NCI-H524 (cell line): ENCODE measurements around the gene ACAP2.
"Not testable (repeated sequence)": the region's sequence is repeated elsewhere in the genome, so short reads cannot be mapped to it uniquely, and the experiment has no call there.

Experiments used
- DNase-seq, 2 experiments: peaks; one replicate each; lab custom pipeline; 2025; lab: John Stamatoyannopoulos, UW

Gene ACAP2, protein sequence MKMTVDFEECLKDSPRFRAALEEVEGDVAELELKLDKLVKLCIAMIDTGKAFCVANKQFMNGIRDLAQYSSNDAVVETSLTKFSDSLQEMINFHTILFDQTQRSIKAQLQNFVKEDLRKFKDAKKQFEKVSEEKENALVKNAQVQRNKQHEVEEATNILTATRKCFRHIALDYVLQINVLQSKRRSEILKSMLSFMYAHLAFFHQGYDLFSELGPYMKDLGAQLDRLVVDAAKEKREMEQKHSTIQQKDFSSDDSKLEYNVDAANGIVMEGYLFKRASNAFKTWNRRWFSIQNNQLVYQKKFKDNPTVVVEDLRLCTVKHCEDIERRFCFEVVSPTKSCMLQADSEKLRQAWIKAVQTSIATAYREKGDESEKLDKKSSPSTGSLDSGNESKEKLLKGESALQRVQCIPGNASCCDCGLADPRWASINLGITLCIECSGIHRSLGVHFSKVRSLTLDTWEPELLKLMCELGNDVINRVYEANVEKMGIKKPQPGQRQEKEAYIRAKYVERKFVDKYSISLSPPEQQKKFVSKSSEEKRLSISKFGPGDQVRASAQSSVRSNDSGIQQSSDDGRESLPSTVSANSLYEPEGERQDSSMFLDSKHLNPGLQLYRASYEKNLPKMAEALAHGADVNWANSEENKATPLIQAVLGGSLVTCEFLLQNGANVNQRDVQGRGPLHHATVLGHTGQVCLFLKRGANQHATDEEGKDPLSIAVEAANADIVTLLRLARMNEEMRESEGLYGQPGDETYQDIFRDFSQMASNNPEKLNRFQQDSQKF

DNA sequence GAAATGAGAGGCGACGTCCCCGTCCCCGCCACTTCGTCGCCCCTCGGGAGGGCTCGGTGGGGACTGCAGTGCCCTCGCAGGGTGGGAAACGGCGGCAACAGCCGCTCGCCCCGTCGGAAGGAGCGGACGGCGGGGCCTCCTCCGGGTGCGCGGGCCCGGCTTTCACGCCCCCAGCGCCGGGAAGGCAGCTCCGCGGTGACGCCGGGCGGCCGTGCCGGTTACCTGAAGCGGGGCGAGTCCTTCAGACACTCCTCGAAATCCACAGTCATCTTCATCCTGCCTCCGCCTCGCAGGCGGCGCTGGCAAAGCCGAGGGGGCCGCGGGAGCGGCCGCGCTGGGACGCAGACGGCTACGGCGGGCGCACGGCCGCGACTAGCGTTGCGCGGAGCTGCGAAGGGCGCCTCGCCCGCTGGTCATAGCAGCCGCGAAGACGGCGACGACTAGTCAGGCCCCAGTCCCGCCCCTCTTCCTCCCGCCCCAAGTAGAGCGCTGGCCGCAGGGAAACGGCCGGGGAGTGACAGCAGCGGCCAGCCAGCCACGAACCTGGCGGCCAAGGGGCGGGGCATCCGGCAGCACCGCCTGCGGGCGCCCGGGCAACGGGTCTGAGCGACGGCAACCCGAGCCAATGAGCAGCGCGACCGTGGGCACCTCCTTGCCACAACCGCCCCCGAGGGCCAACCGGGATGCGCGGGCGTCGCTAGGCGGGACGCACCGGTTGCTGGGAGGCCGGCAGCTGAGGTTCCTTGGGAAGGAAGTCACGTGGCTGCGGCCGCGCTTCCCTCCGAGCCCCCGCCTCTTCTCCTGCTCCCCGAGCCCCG lies at the start of gene ACAP2:
Gene ACAP2, minus strand, starts transcription at position 448 of the 818 bp plus-strand sequence. Its CDS starts 173 bp downstream, at position 275.
- peak; percentile 99 to 100 for DNase-seq

DNA sequence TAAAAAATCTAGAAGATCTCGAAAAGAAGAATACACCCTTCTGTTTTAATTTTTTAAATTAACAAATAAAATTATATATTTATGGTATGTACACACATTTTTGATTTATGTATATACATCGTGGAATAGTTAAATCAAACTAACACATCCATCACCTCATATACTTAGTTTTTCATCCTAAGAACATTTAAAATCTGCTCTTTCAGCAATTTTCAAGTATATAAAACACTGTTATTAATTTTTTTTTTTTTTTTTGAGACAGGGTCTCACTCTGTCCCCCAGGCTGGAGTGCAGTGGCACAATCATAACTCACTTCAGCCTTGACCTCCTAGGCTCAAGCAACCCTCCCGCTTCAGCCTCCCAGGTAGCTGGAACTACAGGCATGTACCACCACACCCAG lies 32.8 kb upstream of the ACAP2 start:
- no peak for DNase-seq

DNA sequence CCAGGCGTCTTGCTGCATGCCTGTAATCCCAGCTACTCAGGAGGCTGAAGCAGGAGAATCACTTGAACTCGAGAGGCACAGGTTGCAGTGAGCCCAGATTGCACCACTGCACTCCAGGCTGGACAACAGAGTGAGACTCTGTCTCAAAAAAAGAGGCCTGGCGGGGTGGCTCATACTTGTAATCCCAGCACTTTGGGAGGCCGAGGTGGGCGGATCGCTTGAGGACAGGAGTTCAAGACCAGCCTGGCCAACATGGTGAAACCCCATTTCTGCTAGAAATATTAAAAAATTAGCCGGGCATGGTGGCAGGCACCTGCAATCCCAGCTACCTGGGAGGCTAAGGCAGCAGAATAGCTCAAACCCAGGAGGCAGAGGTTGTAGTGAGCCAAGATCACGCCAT lies 32.3 kb upstream of the ACAP2 start:
- not testable (repeated sequence) for DNase-seq

DNA sequence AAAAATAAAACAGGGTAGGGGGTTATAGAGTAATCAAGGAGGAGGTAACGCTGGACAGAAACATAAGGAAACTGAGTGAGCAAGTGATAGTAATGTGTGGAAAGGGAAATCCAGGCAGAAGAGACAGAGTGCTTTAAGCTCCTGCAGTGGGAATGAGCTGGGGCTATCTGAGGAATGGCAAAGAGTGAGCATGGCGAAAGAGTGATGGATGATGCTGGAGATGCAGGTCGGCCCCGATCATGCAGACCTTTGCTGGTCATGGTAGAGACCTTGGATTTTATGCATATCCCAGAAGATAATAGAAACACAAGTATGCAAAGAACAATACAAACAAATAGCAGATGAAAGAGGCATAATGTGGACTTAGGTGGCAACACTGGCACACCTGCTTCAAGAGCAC lies 26.0 kb upstream of the ACAP2 start:
- DNase-seq = no peak

DNA sequence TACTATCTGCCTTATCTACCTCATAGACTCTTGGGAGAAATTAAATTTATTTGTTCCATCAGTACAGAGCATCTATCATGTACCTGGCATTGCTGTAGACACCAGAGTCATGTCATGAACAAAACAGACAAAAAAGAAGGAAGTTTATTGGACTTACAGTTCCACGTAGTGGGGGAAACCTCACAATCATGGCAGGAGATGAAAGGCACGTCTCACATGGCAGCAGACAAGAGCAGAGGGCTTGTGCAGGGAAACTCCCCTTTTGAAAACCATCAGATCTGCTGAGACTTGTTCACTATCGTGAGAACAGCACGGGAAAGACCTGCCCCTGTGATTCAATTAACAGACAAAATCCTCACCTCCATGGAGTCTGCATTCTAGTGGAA lies 25.6 kb upstream of the ACAP2 start:
- no peak for DNase-seq

DNA sequence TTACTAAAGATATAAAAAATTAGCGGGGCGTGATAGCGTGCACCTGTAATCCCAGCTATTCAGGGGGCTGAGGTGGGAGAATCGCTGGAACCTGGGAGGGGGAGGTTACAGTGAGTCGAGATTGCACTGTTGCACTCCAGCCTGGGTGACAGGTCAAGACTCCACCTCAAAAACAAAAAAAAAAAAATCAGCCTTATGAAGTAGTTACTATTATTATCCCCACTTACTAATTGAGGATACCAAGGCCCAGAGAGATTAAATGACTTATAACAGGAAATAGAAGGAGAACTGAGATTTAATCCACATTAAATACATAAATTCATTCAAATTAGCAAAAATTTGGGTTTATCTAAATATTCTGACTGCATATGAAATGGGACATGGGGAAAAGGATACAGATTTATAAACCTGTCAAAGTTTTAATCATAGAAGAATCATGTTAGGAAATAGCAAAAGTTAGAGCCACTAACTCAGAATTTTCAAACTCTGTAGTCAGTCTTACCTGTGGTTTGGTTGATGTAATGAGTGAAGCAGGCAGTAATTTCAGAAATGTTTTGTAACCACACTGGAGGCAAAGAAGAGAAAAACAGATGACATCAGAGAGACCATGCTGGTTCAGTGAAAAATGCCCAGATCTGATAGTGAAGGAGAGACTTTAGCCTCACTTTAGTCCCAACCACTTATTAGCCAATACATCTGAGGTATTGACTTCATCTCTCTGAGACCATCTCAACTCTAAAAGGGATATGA lies 25.0 kb upstream of the ACAP2 start:
- DNase-seq = no peak

DNA sequence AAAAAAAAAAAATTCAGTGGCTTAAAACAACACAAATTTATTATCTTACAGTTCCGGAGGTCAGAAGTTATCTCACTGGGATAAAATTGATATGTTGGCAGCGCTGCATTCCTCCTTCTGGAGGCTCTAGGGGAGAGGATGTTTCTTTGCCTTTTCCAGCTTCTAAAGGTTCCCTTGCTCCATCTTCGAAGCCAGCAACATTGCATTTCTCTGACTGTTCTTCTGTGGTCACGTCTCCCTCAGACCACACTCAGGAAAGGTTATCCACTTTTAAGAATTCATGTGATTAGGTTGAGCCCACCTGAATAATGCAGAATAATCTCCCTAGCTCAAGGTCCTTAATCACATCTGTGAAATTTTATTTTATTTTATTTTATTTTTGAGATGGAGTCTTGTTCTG lies 23.4 kb upstream of the ACAP2 start:
- no peak for DNase-seq

DNA sequence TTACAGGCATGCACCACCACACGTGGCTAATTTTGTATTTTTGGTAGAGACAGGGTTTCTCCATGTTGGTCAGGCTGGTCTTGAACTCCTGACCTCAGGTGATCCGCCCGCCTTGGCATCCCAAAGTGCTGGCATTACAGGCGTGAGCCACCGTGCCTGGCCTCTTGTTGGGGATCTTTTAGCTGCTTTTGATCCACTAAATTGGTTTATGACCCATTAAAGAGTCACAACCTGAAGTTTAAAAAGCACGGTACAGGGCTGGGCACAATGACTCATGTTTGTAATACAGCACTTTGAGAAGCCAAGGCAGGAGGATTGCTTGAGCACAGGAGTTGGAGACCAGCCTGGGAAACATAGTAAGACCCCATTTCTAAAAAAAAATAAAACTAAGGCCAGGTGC lies 20.1 kb upstream of the ACAP2 start:
- DNase-seq = not testable (repeated sequence)

DNA sequence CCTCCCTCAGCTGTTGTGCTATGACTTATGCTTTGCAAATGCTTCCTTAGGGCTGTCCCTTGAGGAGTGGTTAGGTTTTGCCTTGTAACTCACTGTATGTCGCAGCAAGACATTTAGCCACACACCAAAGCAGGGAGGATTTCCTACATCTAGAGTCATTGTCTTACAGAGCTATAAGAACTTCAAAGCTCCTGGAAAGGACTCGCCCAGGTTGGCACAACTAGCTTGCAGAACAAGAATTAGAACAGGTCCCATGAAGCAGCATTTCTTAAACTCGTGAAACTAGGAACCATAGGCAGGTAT lies 19.4 kb upstream of the ACAP2 start:
- no peak for DNase-seq

DNA sequence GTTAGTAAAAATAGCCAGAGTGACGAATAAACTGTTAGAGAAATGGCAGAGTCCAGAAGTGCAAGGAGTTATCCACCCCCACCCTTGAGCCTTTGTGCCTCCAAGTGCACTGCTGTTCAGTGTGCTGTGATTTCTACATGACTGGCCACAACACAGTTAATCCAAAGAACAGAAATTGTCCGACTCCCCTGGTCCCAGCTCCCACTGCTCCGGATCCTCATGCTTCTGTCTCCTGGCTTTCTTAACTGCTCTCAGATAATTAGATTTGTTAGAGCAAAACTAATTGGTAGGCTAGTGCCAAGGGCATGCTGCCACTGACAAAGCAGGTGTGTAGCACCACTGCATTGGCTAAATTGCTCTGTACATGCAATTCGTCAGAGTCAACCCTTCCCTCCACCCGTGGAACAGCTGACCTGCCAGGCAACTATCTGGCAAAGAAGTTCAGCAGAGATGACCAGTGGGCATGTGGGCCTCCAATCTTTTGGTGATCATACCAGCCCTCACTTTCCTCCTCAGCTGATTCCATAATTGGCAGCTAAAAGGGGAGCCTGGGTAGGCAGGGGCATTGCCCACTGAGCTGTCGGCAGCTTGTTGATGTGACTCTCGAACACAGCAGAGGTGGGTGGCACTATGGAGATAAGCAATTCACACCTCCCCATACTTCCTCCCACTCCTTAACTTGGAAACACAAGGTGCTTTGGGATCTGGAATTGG lies 18.9 kb upstream of the ACAP2 start:
- DNase-seq = no peak

DNA sequence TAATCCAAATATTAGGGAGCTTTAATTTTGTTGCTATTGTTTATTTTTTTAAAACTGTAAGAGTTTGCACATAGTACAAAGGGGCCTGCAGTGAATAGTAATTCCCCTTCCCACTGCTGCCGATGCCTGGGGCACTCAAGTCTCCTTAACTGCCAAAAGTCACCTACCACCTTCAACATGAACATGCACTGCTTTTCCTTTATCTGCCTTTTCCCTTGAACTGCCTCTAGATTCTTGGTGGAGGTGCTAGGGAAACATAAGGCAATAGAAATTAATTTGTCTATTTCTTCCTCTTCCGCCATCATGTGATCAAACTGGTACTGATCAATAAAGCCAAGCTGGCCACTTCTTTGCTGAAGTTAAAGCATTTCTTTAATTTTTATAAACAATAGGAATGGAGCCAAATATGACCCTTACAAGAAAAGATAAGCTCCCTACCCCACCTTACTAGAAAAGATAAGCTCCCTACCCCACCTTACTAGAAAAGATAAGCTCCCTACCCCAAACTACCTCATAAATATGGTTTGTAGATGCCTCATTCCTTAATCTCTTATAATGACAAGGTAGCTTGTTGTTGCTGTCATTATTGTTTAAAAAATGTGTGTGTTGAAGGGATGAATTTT lies 17.4 kb upstream of the ACAP2 start:
- no peak for DNase-seq

DNA sequence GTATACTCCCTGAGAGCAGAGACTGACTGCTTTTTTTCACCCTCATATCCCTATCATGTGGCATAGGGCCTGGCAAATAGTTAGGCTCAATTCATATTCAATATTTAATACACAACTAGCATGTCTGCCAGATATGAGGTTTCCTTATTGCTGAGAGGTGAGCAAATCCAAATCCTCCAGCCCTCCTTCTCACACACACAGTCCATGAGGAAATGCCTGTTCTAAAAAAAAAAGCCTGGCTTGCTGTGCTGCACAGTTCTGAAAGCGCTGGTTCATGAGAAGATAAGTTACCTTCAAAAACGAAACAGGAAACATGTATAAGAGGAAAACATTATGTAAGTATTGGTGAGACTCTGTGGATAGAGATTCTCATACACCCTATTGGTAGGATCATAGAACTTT lies 15.5 kb upstream of the ACAP2 start:
- DNase-seq = no peak

DNA sequence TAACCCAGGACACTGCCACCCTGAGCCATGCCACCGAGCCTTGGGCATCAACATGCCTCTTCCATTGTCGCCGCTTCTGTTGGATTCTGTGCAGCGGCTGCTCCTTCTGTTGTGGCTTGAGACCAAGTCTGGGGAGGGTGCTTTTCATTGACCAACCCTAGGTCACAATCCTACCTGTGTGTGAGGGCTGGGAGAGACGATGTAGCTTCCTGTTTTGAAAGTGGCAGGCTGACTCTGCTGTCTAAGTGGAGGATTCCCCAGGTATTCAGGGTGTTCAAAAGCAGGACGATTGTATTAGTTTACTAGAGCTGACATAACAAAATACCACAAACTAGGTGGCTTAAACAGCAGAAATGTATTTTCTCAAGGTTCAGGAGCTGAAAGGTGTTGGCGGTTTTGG lies 13.0 kb upstream of the ACAP2 start:
- no peak for DNase-seq

DNA sequence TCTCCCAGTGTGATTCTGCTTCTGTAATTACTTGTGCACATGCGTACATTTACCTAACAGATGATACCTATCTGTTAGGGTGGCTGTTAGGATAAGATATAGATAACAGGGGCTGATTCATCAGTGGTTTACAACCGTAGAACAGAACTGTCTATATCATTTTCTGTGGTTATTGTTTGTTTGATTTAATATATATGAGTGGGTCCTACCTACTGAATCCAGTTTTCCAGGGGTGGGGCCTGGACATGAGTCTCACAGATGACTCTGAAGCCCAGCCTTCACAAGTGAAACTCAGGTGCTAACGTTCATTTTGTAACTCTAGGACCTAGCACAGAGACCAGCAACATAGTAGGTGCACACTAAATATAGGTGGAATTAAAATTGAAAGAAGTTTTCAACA lies 10.4 kb upstream of the ACAP2 start:
- no peak for DNase-seq

DNA sequence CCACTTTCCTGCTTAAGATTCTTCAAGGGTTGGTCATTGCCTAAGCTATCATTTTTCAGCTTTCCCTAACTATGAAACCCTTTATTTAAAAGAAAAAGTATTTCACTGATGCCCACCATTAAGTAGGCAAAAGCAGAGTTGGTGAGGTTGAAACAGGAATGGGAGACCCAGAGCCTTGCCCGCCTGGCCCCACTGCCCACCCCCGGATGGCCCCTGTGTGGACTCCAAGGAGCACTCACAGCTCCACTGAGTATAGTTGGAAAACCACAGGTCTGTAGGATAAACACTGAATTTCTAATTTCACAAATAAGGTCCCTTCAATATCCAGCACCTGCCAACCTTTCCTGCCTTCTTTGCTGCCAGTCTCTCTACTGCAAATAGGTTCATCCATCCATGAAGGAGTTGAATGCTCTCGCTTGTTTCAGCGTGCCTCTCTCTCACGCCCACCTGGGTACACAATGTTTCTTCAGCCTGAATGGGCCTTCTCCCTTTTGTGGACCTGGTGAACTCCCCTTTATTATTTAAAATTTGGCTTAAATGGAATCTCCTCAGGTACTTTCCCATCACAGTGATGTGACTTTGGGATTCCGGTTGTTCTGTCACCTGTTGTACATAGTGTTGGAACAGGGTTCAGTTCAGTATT lies 8.7 kb upstream of the ACAP2 start:
- DNase-seq = peak in 1 of 2 experiments; percentile 18

DNA sequence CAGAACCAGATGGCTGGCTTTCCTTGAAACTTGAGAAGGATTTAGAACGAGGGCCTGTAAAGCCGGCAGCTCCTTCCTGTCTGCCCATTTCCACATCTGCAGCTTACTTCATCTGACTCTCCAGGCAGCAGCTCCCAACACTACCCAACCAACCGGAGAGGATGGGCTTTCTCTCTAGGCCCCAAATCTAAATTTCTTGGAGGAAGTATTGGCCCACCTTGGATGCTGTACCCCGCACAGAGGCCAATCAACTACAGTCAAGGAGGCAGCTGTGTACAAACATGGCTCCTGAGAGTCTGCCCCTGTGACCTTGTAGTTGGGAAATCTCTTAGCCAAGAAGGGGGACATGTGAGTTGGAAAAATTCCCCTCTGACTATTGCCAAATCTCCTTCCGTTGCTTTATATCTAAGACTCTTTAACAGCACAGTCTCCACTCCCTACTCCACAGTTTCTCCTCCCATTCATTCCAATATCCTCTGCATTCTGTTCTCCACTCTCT lies 8.0 kb upstream of the ACAP2 start:
- DNase-seq = peak; percentile 94 to 97

DNA sequence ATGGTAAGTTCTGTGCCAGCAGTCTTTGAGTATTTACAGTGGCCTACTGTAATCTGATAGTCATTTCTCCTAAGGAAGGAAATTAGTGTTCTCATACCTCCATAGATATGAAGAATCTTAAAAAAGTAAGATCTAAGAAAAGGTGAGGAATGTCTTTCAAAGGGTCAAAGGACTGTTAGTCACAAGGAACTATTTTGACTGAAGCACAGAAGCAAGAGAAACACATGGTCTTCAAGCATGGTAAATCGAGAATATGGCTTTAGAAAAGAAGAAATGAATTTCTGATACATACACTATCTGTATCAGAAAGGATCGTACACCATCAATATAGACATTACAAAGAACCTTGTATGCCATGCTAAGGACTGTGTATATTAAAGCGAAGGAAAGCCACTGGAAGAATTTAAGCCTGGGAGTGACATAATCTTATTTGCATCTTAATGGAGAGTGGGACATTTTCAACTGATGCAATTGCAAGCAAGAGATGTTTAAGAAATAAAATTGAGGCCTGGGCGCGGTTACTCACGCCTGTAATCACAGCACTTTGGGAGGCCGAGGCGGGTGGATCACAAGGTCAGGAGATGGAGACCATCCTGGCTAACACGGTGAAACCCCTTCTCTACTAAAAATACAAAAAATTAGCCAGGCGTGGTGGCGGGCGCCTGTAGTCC lies 5.5 kb upstream of the ACAP2 start:
- no peak for DNase-seq

DNA sequence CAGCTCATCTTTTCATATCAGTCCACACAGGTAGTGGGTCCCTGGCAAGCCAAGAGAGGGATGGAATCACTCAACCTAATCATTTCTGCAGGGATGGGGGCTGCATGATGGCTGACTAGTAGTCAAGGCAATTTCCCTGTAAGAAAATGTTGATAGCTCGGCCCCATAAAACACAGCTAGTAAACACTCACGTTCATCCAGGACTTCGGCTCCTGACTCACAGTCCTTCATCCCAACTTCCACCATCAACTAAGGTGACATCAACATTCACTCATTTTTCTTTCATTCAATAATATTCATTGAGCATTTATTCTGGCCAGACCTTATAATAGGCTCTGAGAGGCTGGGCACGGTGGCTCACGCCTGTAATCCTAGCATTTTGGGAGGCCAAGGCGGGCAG lies 4.4 kb upstream of the ACAP2 start:
- DNase-seq = no peak

DNA sequence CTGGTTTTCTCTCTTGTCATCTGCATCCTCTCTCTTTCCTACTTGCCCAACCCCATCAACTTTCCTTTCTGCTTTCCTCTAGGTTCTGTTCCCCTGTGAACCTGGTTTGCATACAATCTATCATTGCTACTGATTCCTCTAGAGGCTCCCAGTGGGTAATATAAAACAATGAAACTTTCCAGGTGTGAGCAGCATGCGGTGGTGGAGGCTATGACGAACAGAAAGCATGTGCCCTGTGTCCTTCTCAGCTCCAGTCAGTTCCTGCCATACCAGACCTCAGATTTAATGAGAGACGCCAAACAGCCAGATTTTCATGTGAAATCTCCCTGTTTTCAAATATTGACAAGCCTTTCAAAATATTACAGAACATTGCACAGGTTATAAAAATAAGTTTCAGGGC lies 3.5 kb upstream of the ACAP2 start:
- no peak for DNase-seq

DNA sequence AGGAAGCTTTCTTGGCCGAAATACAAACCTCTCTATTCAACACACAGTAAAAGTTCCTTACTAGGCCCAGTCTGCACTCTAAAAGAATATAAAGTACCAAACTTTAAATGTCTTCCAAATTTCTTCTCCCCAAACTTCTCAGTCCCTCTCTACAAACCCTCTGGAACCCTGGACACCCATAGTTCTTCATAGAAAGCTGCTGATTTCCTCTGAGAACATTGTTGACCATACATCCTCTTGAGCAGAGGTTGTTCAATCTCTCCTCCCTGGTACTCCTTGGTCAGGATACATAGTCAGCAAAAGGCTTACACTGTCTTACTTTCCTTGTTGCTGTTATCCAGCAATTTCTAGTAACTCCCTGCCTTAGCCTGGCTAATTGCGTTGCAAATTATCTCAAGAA lies 3.1 kb upstream of the ACAP2 start:
- DNase-seq = no peak
